GM19324 (cell line): ENCODE data around the gene NPIPA5.
"Not testable (repeated sequence)": the region's sequence is repeated elsewhere in the genome, so short reads cannot be mapped to it uniquely, and the experiment has no call there.

Experiments
- ATAC-seq: cut with Tn5 transposase; IDR thresholded peaks from one replicate; pipeline ENCODE4 v1.9.1; 2021; ENCODE audit warnings: mild to moderate bottlenecking, moderate library complexity; ENCODE audit not compliant: unreplicated experiment, low FRiP score

Gene NPIPA5

GRCh38 chr16:15378194-15378593, at the start of gene NPIPA5:
Gene NPIPA5 (minus strand): TSS chr16:15378294. CDS start chr16:15378294, 0 bp downstream.
- ATAC-seq = not testable (repeated sequence)

- ATAC-seq = no peak
Observed at GRCh38 chr16:15427648-15428239, 49.6 kb upstream of the NPIPA5 start.

GRCh38 chr16:15426796-15427195, 48.7 kb upstream of the NPIPA5 start:
- no peak for ATAC-seq

GRCh38 chr16:15425861-15426260, 47.8 kb upstream of the NPIPA5 start:
- no peak for ATAC-seq

GRCh38 chr16:15422222-15422621, 44.1 kb upstream of the NPIPA5 start:
- ATAC-seq = no peak

- not testable (repeated sequence) for ATAC-seq
Observed at GRCh38 chr16:15421696-15422095, 43.6 kb upstream of the NPIPA5 start.

GRCh38 chr16:15418206-15418605, 40.1 kb upstream of the NPIPA5 start:
- no peak for ATAC-seq

GRCh38 chr16:15417197-15417596, 39.1 kb upstream of the NPIPA5 start:
- no peak for ATAC-seq

GRCh38 chr16:15415511-15415985, 37.5 kb upstream of the NPIPA5 start:
- no peak for ATAC-seq

GRCh38 chr16:15409476-15409875, 31.4 kb upstream of the NPIPA5 start:
- ATAC-seq = not testable (repeated sequence)

GRCh38 chr16:15407756-15408155, 29.7 kb upstream of the NPIPA5 start:
- ATAC-seq = not testable (repeated sequence)

- no peak for ATAC-seq
Observed at GRCh38 chr16:15404792-15405191, 26.7 kb upstream of the NPIPA5 start.

GRCh38 chr16:15404091-15404490, 26.0 kb upstream of the NPIPA5 start:
- not testable (repeated sequence) for ATAC-seq

- ATAC-seq = no peak
Observed at GRCh38 chr16:15403392-15403995, 25.4 kb upstream of the NPIPA5 start.

- ATAC-seq = no peak
Observed at GRCh38 chr16:15401972-15402371, 23.9 kb upstream of the NPIPA5 start.

GRCh38 chr16:15400314-15400713, 22.2 kb upstream of the NPIPA5 start:
- not testable (repeated sequence) for ATAC-seq

- ATAC-seq = no peak
Observed at GRCh38 chr16:15399317-15399716, 21.2 kb upstream of the NPIPA5 start.

GRCh38 chr16:15398618-15399316, 20.7 kb upstream of the NPIPA5 start:
- no peak for ATAC-seq

- no peak for ATAC-seq
Observed at GRCh38 chr16:15396948-15397594, 19.0 kb upstream of the NPIPA5 start.

GRCh38 chr16:15396509-15396829, 18.4 kb upstream of the NPIPA5 start:
- not testable (repeated sequence) for ATAC-seq
